ENCODE measurements around the gene NCAM1.

Gene NCAM1

GRCh38 chr11:112971195-112971594, 10.0 kb downstream of the NCAM1 start:
- no peak for DNase-seq

- no peak for DNase-seq
Observed at GRCh38 chr11:112971827-112972226, 10.6 kb downstream of the NCAM1 start.

DNA sequence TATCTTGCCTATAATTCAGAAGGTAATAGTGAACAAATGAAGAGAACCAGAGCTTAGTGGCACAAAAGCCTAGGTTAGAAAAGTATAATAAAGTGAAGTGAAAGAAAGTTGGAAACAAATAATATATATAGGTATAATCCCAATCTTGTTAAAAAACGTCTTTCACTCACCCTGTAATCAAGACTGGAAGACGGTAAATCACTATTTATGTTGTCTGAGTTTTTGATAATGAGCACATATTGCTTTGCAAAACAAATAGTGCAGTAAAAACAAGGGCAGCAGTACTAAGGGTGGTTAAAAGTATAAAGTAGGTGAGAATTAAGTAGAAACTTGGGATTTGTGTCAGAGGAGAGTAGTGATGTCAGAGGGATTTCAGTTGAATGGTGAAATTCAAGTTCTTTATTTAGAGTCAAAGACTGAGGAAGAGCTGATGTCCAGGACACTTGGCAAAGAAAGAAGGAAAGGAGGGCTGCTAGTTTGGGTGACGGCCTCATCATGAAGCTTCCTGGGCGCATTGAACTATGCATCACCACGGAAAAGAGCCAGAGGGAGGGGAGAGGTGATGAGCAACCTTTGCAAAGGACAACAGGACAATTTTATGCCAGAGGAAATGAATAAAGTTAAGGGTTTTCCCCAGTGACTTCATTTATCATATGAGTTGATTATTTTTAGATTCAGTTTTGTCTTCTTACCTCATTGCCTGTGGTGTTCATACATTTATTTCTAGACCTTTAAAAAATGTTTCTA, 11.4 kb downstream of the NCAM1 start:
- DNase-seq: no peak

DNA sequence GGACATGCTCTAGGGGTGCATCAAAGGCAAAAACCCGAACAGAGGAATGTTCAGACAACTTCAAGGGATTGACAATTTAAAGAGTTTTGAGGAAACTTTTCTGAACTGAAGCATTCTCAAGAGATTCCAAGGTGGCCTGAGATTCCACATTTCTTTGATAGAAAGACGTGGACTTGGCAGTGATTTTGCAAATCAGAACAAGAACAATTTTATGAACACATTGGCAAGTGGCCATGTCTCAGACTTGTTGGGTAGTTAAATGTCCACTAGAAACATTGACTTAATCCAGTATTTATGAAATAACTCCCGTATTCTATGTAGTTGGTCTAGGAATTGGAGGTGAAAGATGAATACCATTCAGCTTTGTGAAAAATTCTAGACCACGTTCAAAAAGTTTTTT, 13.8 kb downstream of the NCAM1 start:
- DNase-seq: no peak

- DNase-seq: no peak
Observed at GRCh38 chr11:112975493-112975892, 14.3 kb downstream of the NCAM1 start.

DNA sequence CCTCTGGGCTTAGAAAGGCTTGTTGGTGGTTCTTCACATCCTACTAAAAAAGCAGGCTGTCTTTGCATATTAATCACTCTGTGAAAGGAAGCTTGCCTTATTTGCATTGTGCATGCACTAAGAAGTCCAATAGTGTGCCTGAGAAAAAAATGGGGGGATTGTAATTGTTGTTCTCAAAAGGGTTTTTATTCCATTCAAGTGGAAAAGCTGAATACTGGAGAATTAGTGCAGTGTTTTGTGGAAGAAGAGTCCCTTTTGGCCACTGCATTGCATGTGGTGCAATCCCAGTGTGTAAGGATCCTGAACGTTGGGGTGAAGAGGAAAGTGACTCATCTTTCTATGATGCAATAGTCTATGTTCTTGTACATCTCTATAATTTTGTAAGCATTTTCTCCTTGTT, 16.5 kb downstream of the NCAM1 start:
- no peak for DNase-seq

GRCh38 chr11:112983887-112984286, 22.7 kb downstream of the NCAM1 start:
- no peak for DNase-seq

DNA sequence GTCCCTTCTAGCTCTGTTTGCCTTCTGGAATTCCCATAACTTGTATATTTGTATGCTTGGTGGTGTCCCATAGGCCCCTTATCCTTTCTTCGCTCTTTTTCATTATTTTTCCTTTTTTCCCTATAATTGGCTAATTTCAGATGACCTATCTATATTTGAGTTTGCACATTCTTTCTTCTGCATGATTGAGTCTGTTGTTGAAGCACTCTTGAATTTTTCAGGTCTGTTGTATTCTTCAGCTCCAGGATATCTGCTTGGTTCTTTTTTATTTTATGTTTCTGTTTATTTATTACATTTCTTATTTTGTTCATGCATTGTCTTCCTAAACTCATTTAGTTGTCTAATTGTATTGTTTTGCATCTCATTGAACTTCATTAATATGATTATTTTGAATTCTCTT, 28.0 kb downstream of the NCAM1 start:
- DNase-seq: no peak

DNA sequence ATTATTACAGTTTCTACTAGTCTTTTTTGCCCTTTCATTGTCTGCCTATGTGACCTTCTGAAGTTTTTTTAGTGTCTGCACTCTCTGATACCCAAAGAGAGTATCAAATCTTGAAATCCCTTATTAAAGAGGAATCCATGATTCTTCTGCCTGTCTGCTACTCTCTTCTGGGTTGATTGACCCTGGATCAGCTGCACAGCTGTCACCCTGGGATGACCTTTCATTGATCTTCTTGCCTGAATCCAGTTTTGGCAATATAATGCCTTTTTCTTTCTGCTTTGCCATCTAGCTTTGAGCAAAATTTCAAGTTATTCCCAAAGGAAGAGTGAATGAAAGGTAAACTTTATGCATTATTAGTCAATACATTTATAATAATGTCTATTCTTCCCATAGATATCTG, 32.6 kb downstream of the NCAM1 start:
- no peak for DNase-seq

DNA sequence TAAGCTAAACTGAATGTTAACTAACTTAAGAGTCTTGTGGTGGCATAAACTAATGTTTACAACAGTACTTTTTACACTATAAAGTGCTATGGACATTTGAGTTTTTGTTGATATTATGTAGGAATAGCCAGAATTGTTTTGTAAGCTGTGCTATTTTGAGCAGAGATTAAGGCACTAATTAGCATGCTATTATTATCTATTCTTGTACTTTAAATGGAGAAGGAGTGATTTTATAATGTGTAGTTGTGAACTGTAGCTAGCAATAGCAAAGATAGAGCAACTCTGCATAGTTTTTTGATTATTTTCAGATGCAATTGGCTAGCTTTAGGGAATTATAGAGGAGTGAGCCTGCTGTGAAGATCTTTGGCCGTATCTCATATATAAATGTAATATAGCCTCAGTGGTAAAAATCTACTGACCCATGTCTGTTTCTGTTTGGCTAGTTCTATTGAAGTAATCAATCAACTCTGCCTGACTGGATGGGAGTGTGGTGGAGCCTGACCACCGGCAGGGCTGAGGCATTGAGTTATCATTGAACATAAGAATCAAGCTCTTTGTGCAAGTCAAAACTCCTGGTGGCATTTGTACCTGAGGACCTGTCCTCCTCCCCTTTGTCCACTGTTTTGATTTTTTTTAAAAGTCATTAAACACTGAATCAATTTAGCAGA, 34.3 kb downstream of the NCAM1 start:
- DNase-seq: no peak

GRCh38 chr11:112996994-112997393, 35.8 kb downstream of the NCAM1 start:
- no peak for DNase-seq

DNA sequence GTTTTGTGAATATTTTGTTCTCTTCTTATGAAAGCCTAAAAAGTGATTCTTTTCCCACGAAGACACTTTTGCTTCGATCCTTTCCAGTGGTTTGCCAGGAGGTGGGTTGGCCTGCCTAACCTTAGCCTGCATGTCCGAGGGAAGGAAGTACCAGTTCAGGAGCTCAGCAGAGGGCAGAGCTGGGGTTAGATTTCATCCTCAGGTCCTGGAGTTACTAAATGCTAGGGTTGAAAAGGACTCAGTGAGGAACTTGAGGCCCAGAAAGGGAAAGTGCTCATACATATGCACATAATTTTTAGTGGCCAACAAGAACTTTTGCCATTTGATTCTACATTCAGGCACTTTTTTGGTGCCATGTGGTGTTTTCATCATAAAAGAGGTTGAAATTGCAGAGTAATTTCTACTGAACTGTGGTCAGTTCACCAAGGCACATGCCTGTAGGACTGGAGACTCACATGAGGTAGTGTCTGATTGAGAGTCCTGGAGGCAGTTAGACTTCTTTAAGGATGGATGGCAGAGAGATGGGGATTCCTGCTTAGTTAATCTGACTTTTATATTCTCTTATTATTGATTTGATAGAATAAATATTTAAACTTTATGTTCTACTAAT, 36.7 kb downstream of the NCAM1 start:
- DNase-seq: no peak

DNA sequence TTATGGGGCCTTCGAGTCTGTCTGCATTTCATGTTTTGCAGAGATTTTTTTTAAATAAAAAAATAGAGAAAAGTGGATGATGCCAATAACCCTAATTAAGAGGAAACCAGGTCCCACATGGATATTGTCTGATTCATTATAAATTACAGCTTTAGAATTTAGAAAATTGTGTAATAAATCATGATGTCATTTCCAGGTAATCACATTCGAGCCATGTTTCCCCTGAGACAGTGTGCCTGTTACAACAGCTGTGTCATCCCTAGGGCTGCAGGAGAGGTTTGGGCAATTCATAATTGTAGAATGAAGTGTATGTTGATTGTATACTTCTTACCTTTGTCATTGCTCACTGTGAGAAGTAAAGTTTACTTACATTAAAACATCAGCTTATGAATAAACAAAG, 38.3 kb downstream of the NCAM1 start:
- DNase-seq: no peak

GRCh38 chr11:113001709-113002108, 40.5 kb downstream of the NCAM1 start:
- DNase-seq: no peak

DNA sequence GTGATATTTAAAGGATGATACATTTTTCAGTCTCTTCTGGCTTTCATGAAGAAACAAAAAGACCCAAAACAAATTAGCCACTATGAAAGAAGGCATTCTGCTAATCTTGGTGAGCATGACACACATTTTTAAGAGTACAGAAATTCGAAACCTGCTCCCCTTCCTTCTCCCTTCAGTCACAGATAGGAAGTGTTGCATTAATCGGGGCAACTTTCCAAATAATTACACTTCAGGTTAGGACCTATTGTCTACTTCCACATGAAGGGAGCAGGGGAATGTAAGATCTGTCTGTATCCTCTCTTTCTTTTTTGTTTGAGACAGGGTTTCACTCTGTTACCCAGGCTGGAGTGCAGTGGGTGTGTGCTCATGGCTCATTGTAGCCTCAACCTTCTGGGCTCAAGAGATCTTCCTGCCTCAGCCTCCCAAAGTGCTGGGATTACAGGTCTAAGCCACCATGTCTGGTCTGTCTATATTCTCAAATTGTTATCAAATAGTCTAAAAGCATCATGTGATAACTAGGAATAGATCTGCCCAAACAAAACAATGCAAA, 45.8 kb downstream of the NCAM1 start:
- no peak for DNase-seq

DNA sequence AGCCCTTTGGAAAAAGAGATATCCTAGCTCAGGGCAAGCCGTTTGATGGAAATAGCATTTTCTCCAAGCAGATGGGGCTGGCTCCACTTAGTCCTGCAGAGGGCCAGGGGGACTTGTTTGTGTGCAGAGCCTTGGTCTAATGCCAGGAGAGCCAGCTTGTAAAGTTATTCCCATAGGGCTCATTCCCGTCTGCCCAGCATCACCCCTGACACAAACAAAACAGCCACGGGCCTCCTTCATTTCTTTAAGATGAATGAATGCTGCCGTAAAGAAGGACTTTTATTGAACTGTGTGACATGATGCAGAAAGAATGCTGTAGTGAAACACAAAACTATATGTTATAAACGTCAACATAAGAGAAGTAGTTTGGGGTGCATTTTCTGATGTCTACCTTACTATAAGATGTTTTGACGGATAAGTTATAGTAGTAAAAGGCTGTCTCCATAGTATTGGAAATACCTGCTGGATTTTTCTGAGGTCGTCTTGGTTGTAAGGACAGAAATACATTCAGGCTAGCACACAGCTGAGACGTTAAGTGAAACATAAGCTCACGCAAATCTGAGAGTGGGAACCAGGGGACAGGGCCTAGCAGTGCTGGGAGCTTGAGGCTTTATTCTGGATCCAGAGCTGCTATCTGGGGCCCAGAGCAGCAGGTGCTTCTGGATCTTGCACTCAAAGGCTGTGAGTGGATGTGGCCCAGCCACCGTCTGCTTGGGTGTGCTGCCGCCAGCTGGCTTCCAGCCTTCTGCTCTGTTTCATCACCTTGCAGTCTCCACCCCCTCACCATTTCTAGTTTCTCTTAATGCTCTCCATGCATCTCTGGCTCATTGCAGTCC, 53.3 kb downstream of the NCAM1 start:
- DNase-seq: no peak

DNA sequence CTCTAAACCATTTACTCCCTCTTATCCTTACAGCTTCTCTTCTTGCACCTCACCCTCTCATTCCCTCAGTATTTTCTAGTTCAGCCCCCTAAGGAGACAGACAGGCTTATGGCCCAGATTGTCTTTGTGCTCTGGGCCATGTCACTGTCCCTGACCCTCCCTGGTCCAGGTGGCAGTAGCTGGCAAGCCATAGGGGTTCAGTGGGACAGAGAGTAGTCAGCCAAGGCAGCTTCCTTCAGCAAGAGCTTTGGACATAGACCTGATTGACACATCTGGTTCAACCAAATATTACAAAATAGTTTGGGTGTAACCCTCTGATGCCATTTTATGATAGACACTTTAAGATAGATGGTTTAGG, 53.9 kb downstream of the NCAM1 start:
- no peak for DNase-seq

DNA sequence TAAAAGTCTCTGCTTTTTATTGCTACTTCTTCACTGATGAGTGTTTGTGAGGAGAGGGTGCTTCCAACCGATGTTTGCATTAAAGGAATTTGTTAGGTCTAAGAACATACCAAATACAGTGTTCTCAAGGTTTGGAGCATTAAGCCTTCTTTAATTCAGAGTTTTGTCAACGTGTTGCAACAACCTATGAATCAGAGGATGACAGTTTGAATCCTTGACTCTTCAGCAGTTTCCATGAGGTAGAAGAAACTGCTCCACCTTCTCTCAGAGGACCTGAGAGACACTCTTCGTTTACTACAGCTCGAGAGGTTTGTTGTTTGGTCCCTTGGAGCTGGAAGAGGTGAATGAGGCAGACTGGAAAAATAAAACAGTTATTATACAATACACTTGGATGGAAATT, 55.7 kb downstream of the NCAM1 start:
- no peak for DNase-seq

- no peak for DNase-seq
Observed at GRCh38 chr11:113018913-113019312, 57.7 kb downstream of the NCAM1 start.

DNA sequence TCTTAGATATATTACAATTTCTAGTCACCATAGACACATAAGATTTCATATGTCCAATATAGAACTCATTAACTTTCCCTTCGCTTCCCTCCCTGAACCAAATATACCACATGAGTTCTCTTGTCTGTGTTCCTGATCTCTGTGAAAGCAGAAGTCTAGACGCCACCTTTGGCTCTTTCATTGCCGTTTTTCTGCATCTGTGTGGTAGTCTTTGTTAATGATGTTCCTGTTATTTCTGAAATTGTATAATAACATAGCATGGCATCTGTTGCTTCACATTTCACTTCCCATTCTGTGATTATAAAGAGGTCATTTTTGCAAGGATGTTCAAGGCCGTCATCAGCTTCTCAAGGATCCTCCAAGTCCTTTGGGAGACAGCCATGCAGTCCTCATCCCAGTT, 58.5 kb downstream of the NCAM1 start:
- DNase-seq: no peak

DNA sequence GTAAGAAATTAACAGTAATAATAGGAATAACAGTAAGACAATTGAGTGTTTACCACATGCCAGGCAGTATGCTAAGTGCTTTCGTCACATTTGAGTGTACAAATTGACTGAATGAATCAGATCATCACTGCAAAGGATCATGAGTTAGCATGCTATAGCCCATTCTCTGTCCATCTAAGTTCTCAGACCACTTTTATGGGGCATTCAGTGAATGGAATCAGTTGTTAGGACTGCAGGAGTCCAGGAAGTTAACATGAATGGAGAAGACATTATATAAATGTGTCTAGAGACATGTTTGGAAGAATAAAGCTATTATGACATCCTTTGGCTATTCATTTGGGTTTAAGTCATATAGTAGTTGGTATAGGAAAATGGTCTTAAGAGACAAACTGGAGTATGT, 59.9 kb downstream of the NCAM1 start:
- no peak for DNase-seq

DNA sequence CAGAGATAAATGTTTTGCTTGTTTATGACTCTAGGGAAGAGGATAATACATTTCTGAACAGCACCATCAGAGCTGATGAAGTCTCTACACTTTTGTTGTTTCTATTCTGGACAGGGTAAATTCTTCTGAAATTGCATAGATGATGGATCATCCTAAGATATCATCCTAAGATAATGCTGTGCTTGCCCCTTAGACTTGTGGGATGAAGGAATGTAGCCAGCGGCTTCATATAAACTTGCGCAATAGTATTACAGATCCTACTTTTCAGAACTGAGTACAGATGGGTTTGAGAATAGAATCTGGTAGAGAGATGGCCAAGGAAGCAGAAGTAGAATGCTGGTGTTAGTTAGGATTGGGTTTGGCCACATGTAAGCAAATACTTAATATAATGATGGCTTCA, 61.0 kb downstream of the NCAM1 start:
- DNase-seq: no peak

DNA sequence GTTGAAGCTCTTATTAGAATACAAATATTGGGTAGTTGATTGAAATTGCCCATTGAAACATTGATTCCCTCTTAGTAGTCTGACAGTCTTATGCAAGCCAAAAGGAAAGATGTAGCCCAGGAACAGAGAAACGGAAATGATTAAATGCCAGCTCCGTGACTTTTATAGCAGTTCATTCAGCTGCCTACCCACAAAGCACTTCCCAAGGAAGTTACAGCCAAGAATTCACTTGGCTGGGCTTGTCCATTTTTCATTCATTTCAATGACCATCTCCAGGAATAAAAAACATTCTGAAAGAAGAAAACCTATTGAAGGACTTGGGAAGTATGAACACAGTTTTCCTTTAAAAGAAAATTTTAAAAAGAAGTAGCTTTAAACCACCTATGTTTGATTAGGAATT, 62.0 kb downstream of the NCAM1 start:
- DNase-seq: no peak

Data from activated CD4-positive, alpha-beta T cell treated with anti-CD3 and anti-CD28 coated beads for 1 hour (primary cell).